ENCODE data around the gene AP1S1.
A peak's percentile ranks its signal among the peaks of the same experiment; 100 is the strongest.
"Not testable (repeated sequence)": the region's sequence is repeated elsewhere in the genome, so short reads cannot be mapped to it uniquely, and the experiment has no call there.

AP1S1 gene

GRCh38 chr7:101153969-101154692, at the start of gene AP1S1:
Gene AP1S1 (plus strand): TSS chr7:101154476. CDS start chr7:101154515, 39 bp downstream.
- Histone ChIP-seq H3K4me3 (peak within 1 kb of the TSS; percentile 74 to 96 (median 89)), H3K27ac (peak within 1 kb of the TSS in 20 of 21 experiments; percentile 42 to 94 (median 78))

- Histone ChIP-seq H3K27ac (peak overlapping the region in 2 of 21 experiments; percentile 10 to 16), H3K4me3 (no peak overlapping the region)
Observed at GRCh38 chr7:101104799-101105198, 49.5 kb upstream of the AP1S1 start.

GRCh38 chr7:101105248-101105647, 49.0 kb upstream of the AP1S1 start:
- not testable (repeated sequence) for H3K4me3 ChIP-seq
- H3K27ac ChIP-seq, result peak overlapping the region in 1 of 21 experiments; percentile 16

- Histone ChIP-seq H3K27ac (no peak overlapping the region), H3K4me3 (no peak overlapping the region)
Observed at GRCh38 chr7:101106386-101106785, 47.9 kb upstream of the AP1S1 start.

GRCh38 chr7:101108330-101108857, 45.9 kb upstream of the AP1S1 start:
- H3K4me3 ChIP-seq, result no peak overlapping the region
- peak overlapping the region in 9 of 21 experiments; percentile 23 to 84 (median 46) for H3K27ac ChIP-seq

GRCh38 chr7:101108961-101109360, 45.3 kb upstream of the AP1S1 start:
- H3K4me3 ChIP-seq, result no peak overlapping the region
- peak overlapping the region in 14 of 21 experiments; percentile 11 to 84 (median 44) for H3K27ac ChIP-seq

GRCh38 chr7:101109368-101109767, 44.9 kb upstream of the AP1S1 start:
- Histone ChIP-seq H3K27ac (peak overlapping the region in 12 of 21 experiments; percentile 11 to 84 (median 58)), H3K4me3 (no peak overlapping the region)

- H3K27ac ChIP-seq, result peak overlapping the region in 5 of 21 experiments; percentile 1 to 86 (median 52)
- no peak overlapping the region for H3K4me3 ChIP-seq
Observed at GRCh38 chr7:101111261-101111660, 43.0 kb upstream of the AP1S1 start.

- peak overlapping the region in 5 of 21 experiments; percentile 1 to 86 (median 52) for H3K27ac ChIP-seq
- H3K4me3 ChIP-seq, result no peak overlapping the region
Observed at GRCh38 chr7:101112233-101112632, 42.0 kb upstream of the AP1S1 start.

GRCh38 chr7:101113140-101113539, 41.1 kb upstream of the AP1S1 start:
- H3K4me3 ChIP-seq, result not testable (repeated sequence)
- H3K27ac ChIP-seq, result peak overlapping the region in 2 of 21 experiments; percentile 64 to 86

GRCh38 chr7:101113836-101114235, 40.4 kb upstream of the AP1S1 start:
- H3K4me3 ChIP-seq, result no peak overlapping the region
- peak overlapping the region in 1 of 21 experiments; percentile 17 for H3K27ac ChIP-seq

GRCh38 chr7:101114492-101114891, 39.8 kb upstream of the AP1S1 start:
- H3K27ac ChIP-seq, result peak overlapping the region in 1 of 21 experiments; percentile 17

GRCh38 chr7:101115215-101115614, 39.1 kb upstream of the AP1S1 start:
- no peak overlapping the region for H3K4me3 ChIP-seq
- H3K27ac ChIP-seq, result peak overlapping the region in 2 of 21 experiments; percentile 17 to 34

More at GRCh38 chr7:101114492-101114891, 39.8 kb upstream of the AP1S1 start:
- H3K4me3 ChIP-seq, result no peak overlapping the region

GRCh38 chr7:101116898-101117297, 37.4 kb upstream of the AP1S1 start:
- peak overlapping the region in 4 of 21 experiments; percentile 24 to 79 (median 44) for H3K27ac ChIP-seq
- H3K4me3 ChIP-seq, result no peak overlapping the region

GRCh38 chr7:101118856-101119255, 35.4 kb upstream of the AP1S1 start:
- no peak overlapping the region for H3K4me3 ChIP-seq
- H3K27ac ChIP-seq, result peak overlapping the region in 1 of 21 experiments; percentile 3

GRCh38 chr7:101119876-101120275, 34.4 kb upstream of the AP1S1 start:
- peak overlapping the region in 2 of 21 experiments; percentile 14 to 18 for H3K27ac ChIP-seq

GRCh38 chr7:101120315-101120714, 34.0 kb upstream of the AP1S1 start:
- Histone ChIP-seq H3K4me3 (no peak overlapping the region), H3K27ac (peak overlapping the region in 2 of 21 experiments; percentile 14 to 18)

More at GRCh38 chr7:101119876-101120275, 34.4 kb upstream of the AP1S1 start:
- H3K4me3 ChIP-seq, result no peak overlapping the region

- H3K27ac ChIP-seq, result peak overlapping the region in 14 of 21 experiments; percentile 46 to 90 (median 72)
- peak overlapping the region in 1 of 7 experiments; percentile 10 for H3K4me3 ChIP-seq
Observed at GRCh38 chr7:101121631-101121990, 32.7 kb upstream of the AP1S1 start.

GRCh38 chr7:101121991-101122932, 32.0 kb upstream of the AP1S1 start:
- H3K27ac ChIP-seq, result peak overlapping the region in 20 of 21 experiments; percentile 2 to 90 (median 66)
- H3K4me3 ChIP-seq, result peak overlapping the region in 4 of 7 experiments; percentile 5 to 16 (median 10)
